ENCODE data around the gene ZGRF1.
"Not testable (repeated sequence)": the region's sequence is repeated elsewhere in the genome, so short reads cannot be mapped to it uniquely, and the experiment has no call there.

Gene ZGRF1

DNA sequence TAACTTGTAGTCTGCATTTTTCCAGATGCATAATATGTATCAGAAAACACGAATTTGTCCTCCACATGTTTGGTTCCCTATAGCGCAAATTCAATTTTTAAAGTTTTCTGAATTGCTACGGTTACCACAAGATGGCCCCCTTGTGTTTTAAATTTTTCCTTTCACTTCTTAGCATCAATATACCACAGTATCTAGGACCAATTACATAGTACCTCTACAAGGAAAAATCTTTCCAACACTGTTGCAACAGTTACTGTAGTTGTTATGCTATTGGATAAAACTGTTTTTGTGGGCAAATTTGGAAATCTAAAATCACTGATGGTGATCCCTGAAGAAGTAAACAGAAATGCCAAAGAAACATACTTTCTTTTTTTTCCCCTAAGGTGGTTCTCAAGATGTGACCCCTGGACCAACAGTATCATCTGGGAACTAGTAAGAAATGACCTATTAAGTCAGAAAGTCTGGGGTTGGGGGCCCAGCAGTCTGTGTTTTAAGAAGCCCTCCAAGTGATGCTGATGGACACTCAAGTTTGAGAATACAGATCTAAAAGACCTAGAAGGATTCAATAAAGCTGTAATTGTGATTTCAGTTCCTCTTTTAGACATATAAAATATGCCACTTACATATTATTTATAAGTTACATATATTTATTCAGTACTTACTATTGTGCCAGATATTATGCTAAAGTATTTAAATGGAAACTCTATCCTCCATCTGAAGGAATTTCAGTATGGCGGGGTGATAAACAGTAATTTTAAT is 3.1 kb downstream of the ZGRF1 start:
- DNase-seq: peak in 2 of 6 experiments; percentile 18 to 31

DNA sequence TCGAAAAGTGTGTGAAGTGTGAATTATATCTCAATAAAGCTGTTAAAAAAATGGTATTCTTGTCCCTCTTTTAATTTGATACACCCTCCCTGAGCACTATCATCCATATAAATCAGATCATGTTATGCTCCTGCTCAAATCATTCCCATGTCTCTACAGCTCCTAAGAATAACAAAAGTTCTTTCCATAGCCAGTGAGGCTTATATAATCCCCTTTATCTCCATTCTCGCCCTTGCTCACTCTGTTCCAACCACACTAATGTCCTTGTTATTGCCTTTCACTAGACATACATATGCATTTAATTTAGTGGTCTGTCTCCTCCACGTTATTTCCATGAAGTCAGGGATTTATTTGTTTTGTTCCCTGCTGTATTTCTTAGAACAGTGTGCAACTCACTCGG is 10.5 kb downstream of the ZGRF1 start:
- no peak for DNase-seq

DNA sequence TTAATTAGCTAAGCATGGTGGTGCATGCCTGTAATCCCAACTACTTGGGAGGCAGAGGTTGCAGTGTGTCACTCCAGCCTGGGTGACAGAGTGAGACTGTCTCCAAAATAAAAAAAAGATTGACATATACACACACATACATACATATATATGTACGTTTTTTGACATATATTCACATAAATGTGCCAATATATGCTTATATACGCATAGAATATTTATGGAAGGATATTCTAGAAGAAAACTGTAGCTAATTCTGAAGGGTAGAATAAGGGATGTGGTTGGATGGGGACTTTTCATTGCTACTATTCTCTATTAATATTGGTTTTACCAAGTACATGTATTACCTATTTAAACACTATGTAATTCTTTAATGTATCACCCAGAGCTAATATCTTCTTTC is 19.7 kb downstream of the ZGRF1 start:
- DNase-seq: no peak

DNA sequence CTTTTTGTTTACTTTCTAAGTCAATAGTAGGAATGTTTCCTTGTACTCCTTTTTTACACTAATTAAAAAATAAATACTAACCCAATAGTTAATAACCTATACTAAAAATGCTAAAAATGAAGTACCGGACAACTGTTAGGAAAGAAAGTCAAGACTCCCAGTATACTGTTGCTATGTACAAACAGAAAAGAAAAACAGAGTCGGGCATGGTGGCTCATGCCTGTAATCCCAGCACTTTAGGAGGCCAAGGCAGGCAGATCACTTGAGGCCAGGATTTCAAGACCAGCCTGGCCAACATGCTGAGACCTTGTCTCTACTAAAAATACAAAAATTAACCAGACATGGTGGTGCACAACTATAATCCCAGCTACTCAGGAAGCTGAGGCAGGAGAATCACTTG is 23.9 kb downstream of the ZGRF1 start:
- DNase-seq: not testable (repeated sequence)

DNA sequence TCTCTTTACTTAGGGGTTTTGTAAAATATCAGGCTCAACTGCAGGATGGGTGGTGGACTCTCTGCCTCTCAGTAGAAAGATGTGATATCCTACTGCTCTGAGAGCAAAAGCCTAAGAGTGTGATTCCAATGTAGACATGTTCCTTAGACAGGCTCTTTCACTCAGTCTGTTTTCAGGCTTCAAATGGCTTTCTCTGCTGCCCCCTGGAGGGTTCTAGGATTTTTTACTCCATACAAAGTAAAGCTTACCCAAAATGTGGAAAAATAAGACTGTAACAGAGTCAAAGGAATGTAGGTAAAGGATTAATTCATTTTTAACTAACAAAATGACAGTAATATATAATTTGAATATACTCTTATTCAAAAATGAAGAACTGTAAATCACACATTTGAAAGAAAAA is 32.1 kb downstream of the ZGRF1 start:
- DNase-seq: peak in 4 of 6 experiments; percentile 1 to 41 (median 20)

DNA sequence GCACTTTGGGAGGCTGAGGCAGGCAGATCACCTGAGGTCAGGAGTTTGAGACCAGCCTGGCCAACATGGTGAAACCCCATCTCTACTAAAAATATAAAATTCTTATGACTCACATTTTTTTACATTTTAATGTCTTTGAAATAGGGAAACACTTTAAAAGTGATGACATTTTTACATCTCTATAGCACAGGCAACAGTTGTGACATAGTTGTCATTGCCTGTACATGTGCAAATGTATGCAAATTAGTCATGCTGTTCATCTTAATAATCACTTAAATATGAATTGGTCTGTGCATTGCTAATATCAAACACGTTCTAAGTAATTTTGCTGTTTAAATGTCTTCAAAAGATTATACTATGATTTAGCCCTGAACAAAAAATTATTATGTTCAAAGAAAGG is 41.7 kb downstream of the ZGRF1 start:
- no peak for DNase-seq

DNA sequence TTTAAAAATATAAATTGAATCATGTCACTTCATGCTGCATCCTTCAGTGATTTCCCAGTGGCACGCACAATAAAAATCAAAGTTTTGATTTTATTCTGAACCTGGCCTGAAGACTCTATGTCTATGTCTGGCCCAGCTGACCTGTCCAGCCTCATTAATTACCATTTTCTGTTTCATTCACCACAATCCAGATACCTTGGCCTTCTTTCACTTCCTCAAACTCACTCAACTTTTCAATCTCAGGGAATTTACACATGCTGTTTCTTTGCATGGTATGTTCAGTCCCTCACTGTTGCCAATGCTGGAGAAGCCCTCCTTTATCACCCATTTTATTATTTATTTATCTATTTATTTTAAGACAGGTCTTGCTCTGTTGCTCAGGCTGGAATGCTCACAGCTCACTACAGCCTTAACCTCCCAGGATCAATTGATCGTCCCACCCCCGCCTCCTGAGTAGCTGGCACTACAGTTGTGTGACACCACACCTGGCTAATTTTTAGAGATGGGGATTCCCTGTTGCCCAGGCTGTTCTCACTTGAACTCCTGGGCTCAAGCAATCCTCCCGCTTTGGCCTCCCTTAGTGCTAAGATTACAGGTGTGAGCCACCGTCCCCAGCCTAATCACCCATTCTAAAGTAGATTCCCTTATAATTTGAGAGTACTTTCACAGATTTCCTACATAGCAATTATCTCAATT is 43.1 kb downstream of the ZGRF1 start:
- DNase-seq: no peak

DNA sequence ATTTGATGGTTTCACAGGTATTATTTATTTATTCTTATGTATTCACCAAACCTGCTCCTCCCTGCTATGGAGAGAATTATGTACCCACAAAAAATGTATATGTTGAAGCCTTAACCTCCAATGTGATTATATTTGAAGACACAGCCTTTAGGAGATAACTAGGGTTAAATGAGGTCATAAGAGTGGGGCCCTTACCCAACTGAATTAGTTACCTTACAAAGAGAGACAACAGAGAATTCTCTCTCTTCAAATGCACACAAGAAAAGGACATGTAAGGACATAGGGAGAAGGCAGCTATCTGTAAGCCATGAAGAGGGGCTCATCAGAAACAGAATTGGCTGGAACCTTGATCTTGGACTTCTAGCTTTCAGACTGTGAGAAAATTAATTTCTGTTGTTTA is 44.0 kb downstream of the ZGRF1 start:
- DNase-seq: no peak

DNA sequence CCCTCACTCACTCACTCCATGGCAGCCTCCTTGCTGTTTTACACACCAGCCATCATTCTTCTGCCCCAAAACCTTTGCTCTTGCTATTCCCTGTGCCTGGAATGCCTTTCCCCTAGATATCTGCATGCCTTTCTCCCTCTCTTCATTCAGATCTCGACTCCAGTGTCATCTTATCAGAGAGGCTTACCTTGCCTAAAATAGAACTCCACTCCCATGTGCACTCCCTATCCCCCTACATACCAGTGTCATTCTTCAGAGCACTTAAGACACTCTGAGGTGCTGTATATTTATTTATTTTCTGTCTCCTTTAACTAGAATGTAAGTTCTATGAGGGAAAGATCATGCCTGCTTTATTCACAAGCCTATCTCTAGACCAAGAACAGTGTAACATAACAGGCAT is 45.1 kb downstream of the ZGRF1 start:
- DNase-seq: no peak

DNA sequence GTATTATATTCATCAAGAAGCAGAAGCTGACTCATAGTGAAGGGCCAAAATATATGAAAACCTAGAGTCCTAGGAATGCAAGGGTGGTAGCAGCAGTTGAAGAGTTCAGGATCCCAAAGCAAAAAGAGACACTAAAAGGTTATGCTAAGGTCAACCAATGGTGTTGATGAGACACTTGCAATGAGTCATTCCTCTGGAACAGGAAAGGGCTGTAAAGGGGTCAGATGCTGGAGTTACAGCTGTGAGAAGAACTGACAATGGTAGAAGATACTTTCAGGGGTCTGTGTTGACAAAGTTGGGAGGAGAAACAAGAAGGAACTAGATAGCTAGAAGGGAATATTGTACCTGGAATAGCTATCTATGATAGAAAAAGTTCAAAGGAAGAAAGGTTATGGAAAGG is 47.5 kb downstream of the ZGRF1 start:
- DNase-seq: no peak

DNA sequence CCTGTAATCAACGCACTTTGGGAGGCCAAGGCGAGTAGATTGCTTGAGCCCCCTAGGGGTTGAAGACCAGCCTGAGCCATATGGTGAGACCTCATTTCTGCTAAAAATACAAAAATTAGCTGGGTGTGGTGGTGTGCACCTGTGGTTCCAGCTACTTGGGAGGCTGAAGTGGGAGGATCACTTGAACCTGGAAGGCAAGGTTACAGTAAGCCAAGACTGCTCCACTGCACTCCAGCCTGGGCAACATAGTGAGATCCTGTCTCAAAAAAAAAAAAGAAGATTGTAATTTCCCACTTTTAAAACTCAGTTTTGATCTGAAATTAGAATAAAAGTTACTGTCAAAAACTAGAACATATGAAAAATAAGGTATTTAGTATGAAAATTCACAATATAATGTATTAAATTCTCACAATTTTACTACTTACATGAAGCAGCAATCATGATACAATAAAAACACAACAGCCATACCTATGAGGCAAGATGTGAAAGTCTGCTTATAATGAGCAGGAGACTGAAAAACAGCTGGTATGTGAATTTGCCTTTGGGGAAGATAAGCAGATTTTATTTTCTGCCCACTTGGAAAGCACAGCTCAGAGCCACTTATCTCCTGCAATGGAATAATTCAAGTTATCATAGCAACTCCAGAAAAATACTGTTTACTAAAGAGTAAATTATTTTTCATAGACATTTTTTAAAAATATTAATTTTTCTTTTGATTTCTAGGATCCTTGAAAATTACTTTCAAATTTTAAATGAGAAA is 50.6 kb downstream of the ZGRF1 start:
- DNase-seq: no peak

DNA sequence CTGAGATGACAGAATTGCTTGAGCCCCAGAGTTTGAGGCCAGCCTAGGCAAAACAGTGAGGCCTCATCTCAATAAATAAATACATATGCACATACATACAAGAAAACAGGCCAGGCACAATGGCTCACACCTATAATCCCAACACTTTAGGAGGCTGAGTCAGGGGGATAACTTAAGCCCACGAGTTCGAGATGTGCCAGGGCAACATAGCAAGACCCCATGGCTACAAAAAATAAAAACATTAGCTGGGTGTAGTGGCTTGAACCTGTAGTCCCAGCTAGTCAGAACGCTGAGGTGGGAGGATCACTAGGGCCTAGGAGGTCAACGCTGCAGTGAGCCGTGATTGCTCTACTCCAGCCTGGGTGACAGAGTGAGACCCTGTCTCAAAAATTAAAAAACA is 69.2 kb downstream of the ZGRF1 start:
- no peak for DNase-seq

DNA sequence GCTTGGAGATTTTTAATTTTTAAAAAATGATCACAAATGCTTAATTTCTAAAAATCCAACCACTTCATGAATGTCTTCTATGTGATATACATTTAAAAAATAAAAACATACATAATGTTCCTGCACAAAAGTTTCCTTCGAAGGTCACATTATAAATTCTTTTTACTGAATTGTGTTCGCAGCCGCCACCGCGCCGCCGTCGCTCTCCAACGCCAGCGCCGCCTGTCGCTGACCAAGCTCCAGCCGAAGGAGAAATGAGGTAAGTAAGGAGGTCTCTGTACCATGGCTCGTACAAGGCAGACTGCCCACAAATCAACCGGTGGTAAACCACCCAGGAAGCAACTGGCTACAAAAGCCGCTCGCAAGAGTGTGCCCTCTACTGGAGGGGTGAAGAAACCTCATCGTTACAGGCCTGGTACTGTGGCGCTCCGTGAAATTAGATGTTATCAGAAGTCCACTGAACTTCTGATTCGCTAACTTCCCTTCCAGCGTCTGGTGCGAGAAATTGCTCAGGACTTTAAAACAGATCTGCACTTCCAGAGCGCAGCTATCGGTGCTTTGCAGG is 71.9 kb downstream of the ZGRF1 start:
- DNase-seq: no peak

DNA sequence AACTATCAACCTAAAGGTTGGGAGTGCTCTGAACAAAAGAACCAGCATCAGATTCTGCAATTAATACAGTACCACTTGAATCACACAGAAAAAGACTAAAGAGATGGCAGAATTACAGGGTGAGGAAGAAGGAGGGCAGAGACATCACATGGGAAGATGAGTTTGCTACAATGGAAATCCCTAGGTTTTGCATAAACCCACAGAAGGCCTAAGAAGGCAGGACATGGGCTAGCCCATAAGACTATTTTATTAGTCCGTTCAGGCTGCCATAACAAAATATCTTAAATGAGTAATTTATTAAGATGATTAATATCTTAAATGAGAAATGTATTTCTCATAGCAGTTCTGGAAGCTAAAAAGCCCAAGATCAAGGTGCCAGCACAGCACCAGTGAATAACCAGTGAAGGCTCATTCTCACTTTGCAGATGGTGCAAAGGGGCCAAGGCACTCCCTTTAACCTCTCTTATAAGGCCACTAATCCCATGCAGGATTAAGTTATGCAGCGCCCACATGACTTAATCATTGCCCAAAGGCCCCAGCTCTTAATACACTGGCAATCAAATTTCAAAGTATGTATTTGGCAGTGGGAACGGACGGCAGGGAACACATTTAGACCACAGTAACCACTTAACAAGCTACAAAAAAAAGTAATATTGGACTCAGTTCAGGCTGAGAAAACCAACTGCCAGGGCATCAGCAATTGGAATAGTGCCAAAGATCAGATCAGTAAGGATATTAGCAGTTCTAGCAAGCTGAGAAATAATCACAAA is 73.1 kb downstream of the ZGRF1 start:
- DNase-seq: no peak

DNA sequence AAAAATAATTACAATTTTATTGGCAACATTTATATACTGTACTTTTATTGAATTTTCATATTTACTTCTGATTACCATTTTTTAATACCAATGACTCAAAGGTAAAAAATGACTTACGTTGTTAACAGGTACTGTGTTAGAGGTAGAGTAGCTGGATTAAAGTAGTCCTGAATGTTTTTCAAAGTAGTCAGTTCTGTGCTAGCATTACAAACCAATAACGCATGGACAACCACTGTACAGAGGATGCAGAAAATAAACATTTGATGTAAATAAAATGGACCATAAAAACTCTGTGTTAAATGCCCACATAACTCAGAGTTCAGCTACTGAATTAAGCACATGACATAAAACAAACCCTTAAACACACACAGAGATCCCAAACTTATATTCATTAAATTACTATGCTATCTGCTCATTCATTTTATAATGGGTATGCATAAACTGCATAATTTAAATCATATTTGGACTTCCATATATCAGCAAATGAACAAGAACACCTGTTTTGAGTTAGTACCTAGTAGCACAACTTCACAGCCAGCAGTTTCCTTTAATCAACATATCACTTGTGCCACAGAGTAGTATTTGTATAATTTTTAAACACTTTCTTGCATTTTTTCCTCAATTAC is 74.3 kb downstream of the ZGRF1 start:
- no peak for DNase-seq

DNA sequence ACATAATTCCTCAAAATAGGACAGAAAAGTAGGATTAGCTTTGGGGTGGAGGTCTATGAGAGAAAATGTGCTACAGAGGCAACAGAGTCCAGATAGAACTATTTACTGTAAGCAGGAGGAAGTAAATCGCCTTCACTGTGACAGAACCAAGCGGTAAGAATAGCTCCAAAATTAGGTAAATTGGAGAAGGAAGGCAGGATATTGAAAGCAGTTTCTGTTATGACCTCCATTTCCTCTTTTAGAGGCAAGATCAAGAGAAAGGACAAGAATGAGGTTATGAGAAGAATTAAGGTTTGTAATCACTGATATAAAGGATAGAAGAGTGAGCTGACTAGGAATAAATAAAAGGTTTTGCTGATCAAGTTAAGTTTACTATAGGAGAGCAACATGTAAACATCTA is 76.6 kb downstream of the ZGRF1 start:
- no peak for DNase-seq

DNA sequence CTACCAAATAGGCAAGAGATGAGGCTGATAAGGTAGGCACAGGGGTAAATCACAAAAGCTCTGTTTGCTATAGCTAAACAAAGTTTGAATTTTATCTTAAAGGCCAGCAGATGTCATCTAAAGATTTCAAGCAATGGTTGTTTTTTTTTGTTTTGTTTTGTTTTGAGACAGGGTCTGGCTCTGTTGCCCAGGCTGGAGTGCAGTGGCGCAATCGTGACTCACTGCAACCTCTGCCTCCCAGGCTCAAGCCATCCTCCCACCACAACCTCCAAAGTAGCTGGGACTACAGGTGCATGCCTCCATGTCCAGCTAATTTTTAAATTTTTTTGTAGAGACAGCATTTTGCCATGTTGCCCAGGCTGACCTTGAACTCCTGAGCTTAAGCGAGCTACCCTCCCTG is 77.7 kb downstream of the ZGRF1 start:
- DNase-seq: no peak

DNA sequence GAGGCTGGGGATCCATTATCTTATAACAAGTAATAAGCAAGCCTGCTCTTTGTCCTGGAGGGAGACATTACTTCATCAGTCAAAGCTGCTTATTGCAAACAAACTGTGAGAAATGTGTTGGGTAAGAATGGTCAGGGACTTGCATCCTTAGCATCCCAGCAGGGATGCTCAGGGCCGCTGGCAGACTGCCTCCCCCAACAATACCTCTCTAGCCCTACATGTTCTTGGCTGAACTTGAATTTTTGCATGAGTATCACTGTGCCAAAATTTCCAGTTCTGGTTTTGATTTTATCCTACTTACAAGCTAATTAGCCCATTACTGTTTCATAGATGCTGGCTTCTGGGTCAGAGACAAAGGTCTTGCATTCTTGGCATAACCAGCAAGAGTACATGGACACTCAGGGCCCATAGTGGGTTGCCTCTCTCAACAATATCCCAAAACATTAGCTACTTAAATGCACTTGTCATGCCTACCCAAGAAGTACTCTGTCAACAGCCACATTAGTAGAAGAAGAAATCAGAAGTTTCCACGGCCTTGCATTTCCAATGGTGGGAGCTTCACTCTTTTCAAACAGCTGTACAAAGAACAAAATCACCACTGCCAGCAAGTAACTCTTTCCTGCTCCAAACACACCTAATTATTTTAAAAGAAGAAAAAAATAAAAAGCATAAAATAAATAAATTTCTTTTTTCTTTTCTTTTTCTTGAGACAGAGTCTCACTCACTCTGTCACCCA is 78.9 kb downstream of the ZGRF1 start:
- DNase-seq: no peak

DNA sequence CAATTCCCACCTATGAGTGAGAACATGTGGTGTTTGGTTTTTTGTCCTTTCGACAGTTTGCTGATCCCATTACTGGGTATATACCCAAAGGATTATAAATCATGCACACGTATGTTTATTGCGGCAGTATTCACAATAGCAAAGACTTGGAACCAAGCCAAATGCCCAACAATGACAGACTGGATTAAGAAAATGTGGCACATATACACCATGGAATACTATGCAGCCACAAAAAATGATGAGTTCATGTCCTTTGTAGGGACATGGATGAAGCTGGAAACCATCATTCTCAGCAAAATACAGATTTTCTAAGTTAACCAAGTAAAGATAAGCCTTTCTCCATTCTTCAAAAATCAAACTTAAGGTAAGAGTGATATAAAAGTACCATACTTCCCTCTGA is 82.4 kb downstream of the ZGRF1 start:
- DNase-seq: not testable (repeated sequence)

DNA sequence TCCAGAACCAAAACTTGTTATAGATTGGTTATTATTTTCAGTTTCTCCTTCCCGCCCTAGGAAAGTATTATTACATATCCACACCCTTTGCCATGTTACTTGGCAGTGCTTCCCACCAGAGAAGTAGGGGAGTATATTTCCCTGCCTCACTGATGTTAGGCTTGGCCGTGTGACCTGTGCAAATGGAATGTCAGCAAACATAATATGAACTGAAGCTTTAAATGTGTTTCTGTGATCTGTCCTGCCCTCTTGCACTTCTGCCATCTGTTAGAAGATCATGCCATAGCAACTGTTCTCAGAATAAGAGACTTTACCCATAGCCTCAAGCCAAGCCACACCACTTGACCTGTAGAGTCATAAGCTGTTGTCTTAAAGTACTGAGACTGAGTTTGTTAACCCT is 84.0 kb downstream of the ZGRF1 start:
- DNase-seq: no peak

DNA sequence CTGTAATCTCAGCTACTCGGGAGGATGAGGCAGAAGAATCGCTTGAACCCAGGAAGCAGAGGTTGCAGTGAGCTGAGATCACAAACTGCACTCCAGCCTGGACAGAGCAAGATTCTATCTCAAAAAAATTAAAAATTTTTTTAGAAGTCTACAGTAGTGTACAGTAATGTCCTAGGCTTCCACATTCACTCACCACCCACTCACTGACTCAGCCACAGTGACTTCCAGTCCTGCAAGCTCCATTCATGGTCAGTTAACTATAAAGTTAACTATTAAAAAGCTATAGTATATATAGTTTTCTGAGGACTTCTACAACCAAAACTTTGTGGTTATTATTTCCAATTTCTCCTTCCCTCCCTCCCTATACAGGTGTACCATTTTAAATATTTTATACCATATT is 86.0 kb downstream of the ZGRF1 start:
- DNase-seq: no peak

DNA sequence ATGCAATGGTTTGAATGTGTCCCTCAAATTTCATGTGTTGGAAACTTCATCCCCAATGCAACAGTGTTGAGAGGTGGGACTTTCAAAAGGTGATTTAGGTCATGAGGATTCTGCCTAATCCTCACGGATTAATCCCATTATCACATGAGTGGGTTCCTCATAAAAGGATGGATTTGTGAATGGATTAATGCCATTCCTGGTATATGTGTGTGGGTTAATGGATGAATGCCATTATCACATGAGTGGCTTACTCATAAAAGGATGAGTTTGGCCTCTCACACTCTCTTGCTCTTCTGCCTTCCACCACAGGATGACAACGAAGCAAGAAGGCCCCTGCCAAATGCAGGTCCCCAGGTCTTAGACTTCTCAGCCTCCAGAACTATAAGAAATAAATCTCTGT is 90.2 kb downstream of the ZGRF1 start:
- DNase-seq: no peak
